CD4-positive, alpha-beta T cell (primary cell): ENCODE data around the gene SOWAHC. TPM values are rescaled to one million over a fixed set of nuclear protein-coding genes. Genes with fewer than 3 reads are reported as not detected.

Source experiments
- ATAC-seq: fragments of 200-7000 bp; cut with Tn5 transposase; one replicate; pipeline ENCODE4 v1.10.0; 2022; ENCODE audit warnings: mild to moderate bottlenecking; ENCODE audit not compliant: poor library complexity
- CTCF ChIA-PET: fragments of 350-600 bp; sonication (Branson Sonifier 250); formaldehyde crosslinking; loops from one replicate; lab custom pipeline; 2021; ENCODE audit warnings: antibody characterized with exemption, inconsistent platforms; lab: Charles Lee
- POLR2A ChIA-PET: fragments of 350-600 bp; sonication (Branson Sonifier 250); formaldehyde crosslinking; loops from one replicate; lab custom pipeline; 2021; ENCODE audit warnings: antibody characterized with exemption, inconsistent platforms; lab: Charles Lee
- DNase-seq, 14 experiments: peaks; one replicate each; pipeline ENCODE4 v3.0.0-alpha.2; 2013 to 2020; ENCODE audit warnings: mixed read lengths in 2 of 14
- H3K27ac ChIP-seq, 2 donors: one replicate each; pipeline versions ENCODE4 v1.5.1 to v1.7.0; 2013; ENCODE audit warnings: low read length in 2 of 2, low read depth in 1 of 2, mild to moderate bottlenecking in 1 of 2
- H3K27me3 ChIP-seq, 2 experiments: 1 replicate in 1 of 2; 2 replicates in 1 of 2; pipeline versions ENCODE4 v1.6.1 to v1.7.0; 2013; ENCODE audit warnings: low read length in 2 of 2, control low read depth in 1 of 2, mild to moderate bottlenecking in 1 of 2, moderate library complexity in 1 of 2; ENCODE audit not compliant: insufficient read depth in 2 of 2, control insufficient read depth in 1 of 2
- H3K36me3 ChIP-seq: one replicate; pipeline ENCODE4 v1.6.1; 2013; ENCODE audit warnings: low read length, control low read depth; ENCODE audit not compliant: insufficient read depth
- H3K4me1 ChIP-seq: one replicate; pipeline ENCODE4 v1.6.1; 2013; ENCODE audit warnings: low read length, control low read depth; ENCODE audit not compliant: insufficient read depth
- H3K4me3 ChIP-seq: one replicate; pipeline ENCODE4 v1.5.1; 2013; ENCODE audit warnings: mild to moderate bottlenecking, low read length, moderate library complexity
- H3K9me3 ChIP-seq, 2 experiments: 1 replicate in 1 of 2; 2 replicates in 1 of 2; pipeline versions ENCODE4 v1.6.1 to v1.7.0; 2013; ENCODE audit warnings: low read length in 2 of 2, mild to moderate bottlenecking in 2 of 2, control low read depth in 1 of 2, moderate library complexity in 1 of 2; ENCODE audit not compliant: control insufficient read depth in 1 of 2, insufficient read depth in 1 of 2
- H3K27ac Mint-ChIP-seq: one replicate; pipeline ENCODE4 v1.8.0; 2020; ENCODE audit warnings: mixed read lengths
- H3K27me3 Mint-ChIP-seq: one replicate; pipeline ENCODE4 v1.8.0; 2021; ENCODE audit warnings: mixed read lengths
- H3K36me3 Mint-ChIP-seq: one replicate; pipeline ENCODE4 v1.8.0; 2021; ENCODE audit warnings: low read depth, mixed read lengths
- H3K4me1 Mint-ChIP-seq: one replicate; pipeline ENCODE4 v1.8.0; 2021; ENCODE audit warnings: low read depth, mixed read lengths
- H3K4me3 Mint-ChIP-seq: one replicate; pipeline ENCODE4 v1.8.0; 2020; ENCODE audit warnings: mild to moderate bottlenecking, mixed read lengths
- H3K9me3 Mint-ChIP-seq: one replicate; pipeline ENCODE4 v1.8.0; 2020; ENCODE audit warnings: mixed read lengths
- intact Hi-C, 2 experiments: fragments of 100-400 bp; cut with DNase I in 1 of 2; cut with micrococcal nuclease in 1 of 2; formaldehyde crosslinking; loops; one replicate each; pipeline versions ENCODE4 v1.15.1 to v1.9.0; 2023 to 2025; cut with DNase I, micrococcal nuclease
- total RNA-seq, 174 experiments: library from RNA in 2 of 174; stranded (reverse) in 2 of 174; gene quantifications; one replicate each; pipeline ENCODE4 v1.2.3 and lab custom pipeline; 2021 to 2026
- TF ChIP-seq, protein P1 (sequence below): fragments of 200-600 bp; IDR thresholded peaks from one replicate; pipeline ENCODE4 v1.8.0; 2022; ENCODE audit warnings: antibody characterized with exemption, mild to moderate bottlenecking

Gene SOWAHC
- total RNA-seq, 2 experiments from 2014 or later: 1.3 to 1.6 TPM

DNA sequence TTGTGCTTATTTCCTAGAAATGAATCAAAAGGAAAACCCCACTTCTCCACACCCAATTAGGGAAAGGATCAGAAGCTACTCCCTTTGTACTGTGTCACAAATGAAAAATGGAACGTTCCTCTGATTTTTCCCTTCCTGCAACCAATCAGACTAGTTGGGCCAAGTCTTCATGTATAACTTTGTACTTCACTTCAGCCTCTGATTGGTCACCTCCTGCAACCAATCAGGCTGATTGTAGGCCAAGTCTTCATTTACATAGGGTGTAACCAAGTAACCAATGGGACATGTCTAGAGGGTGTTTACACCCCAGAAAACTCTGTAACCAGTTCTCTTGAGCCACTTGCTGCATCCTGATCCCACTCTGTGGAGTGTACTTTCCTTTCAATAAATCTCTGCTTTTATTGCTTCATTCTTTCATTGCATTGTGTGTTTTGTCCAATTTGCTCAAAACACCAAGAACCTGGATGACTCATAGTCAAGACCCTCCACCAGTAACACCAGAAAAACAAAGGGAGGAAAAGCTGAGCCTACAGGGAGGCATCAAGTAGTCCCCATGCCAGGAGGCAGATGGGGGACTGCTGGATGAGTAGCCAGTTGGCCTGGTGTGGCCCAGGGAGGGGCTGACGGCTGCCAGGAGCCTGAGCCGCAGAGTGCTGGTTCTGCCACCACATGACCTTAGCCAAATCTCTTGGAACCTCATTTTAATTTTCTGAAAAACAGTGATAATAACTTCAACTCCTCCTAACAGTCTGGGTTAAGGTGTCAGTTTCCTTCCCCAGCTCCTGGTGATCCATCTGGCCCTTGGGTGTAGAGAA is 46.1 kb downstream of the SOWAHC start:
- no peak overlapping the region for H3K4me3 Mint-ChIP-seq
- H3K27me3 Mint-ChIP-seq: peaks cover 9% of the 10 kb centered on the region
- TF ChIP-seq, protein P1, sequence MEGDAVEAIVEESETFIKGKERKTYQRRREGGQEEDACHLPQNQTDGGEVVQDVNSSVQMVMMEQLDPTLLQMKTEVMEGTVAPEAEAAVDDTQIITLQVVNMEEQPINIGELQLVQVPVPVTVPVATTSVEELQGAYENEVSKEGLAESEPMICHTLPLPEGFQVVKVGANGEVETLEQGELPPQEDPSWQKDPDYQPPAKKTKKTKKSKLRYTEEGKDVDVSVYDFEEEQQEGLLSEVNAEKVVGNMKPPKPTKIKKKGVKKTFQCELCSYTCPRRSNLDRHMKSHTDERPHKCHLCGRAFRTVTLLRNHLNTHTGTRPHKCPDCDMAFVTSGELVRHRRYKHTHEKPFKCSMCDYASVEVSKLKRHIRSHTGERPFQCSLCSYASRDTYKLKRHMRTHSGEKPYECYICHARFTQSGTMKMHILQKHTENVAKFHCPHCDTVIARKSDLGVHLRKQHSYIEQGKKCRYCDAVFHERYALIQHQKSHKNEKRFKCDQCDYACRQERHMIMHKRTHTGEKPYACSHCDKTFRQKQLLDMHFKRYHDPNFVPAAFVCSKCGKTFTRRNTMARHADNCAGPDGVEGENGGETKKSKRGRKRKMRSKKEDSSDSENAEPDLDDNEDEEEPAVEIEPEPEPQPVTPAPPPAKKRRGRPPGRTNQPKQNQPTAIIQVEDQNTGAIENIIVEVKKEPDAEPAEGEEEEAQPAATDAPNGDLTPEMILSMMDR: no peak
- Histone ChIP-seq H3K27me3 (peaks cover 0 to 4% of the 10 kb centered on the region in 2 experiments), H3K9me3 (peaks cover 0 to 5% of the 10 kb centered on the region in 2 experiments), H3K36me3 (no peaks in the 10 kb centered on the region), H3K4me1 (no peaks in the 10 kb centered on the region), H3K4me3 (no peak overlapping the region), H3K27ac (no peak overlapping the region)
- H3K27ac Mint-ChIP-seq: no peak overlapping the region
- ATAC-seq (no peak), DNase-seq (no peak)
- H3K9me3 Mint-ChIP-seq: no peaks in the 10 kb centered on the region
- no peaks in the 10 kb centered on the region for H3K36me3 Mint-ChIP-seq
- H3K4me1 Mint-ChIP-seq: no peaks in the 10 kb centered on the region
- intact Hi-C loops: no loop called here
- POLR2A ChIA-PET: no interaction called here
- CTCF ChIA-PET: no interaction called here

DNA sequence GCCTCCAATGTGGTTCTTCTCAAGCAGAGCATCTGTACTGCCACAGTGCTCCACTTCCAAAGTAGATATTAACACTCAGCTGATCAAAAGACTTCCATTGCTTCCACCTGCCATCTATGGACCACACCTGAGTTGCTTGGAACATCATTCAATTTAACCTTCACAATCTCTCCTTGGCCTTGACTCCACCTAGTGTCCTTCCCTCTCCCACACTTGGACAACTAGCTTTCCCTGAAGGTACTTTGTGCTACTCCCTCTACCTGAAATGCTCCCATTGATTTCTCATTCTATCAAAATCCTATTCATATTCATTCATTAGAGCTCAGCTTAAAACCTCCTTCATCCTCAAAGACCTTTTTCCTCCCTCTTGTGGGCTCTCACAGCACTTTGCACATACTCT is 48.7 kb downstream of the SOWAHC start:
- intact Hi-C loops: no loop called here
- peaks cover 11% of the 10 kb centered on the region for H3K27me3 Mint-ChIP-seq
- CTCF ChIA-PET: no interaction called here
- ATAC-seq (no peak), DNase-seq (no peak)
- H3K4me3 Mint-ChIP-seq: no peak overlapping the region
- no peaks in the 10 kb centered on the region for H3K4me1 Mint-ChIP-seq
- H3K9me3 ChIP-seq: peaks cover 0 to 5% of the 10 kb centered on the region in 2 experiments
- no peaks in the 10 kb centered on the region for H3K4me1 ChIP-seq
- POLR2A ChIA-PET: no interaction called here
- H3K36me3 Mint-ChIP-seq: no peaks in the 10 kb centered on the region
- no peak overlapping the region for H3K4me3 ChIP-seq
- no peaks in the 10 kb centered on the region for H3K9me3 Mint-ChIP-seq
- no peak overlapping the region for H3K27ac Mint-ChIP-seq
- H3K27me3 ChIP-seq: peaks cover 0 to 4% of the 10 kb centered on the region in 2 experiments
- H3K27ac ChIP-seq: no peak overlapping the region
- TF ChIP-seq, protein P1: no peak
- no peaks in the 10 kb centered on the region for H3K36me3 ChIP-seq

DNA sequence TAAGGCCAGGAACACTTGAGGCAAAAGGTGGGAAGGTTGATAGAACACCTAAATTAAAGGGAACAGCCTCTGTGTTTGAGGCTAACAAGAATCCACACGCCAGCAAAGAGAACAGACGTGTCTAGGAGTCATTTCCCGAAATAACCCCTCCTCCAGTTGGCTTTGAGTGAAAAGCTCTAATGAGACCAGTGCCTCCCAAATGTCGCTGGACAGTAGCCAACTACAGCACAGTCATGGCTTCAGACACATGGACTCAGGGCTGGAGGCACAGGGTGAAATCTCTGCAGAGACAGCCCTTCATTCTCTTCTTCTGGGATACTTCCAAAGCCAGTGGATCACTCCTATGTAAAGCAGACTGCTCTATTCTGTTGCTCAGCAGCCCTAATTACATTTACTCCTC is 49.6 kb downstream of the SOWAHC start:
- no peaks in the 10 kb centered on the region for H3K4me1 Mint-ChIP-seq
- no peaks in the 10 kb centered on the region for H3K4me1 ChIP-seq
- no peak for ATAC-seq
- no peaks in the 10 kb centered on the region for H3K9me3 Mint-ChIP-seq
- no peak for DNase-seq
- no peak overlapping the region for H3K27ac Mint-ChIP-seq
- H3K27me3 ChIP-seq: peaks cover 0 to 4% of the 10 kb centered on the region in 2 experiments
- no peak overlapping the region for H3K4me3 Mint-ChIP-seq
- H3K4me3 ChIP-seq: no peak overlapping the region
- H3K27ac ChIP-seq: no peak overlapping the region
- peaks cover 12% of the 10 kb centered on the region for H3K27me3 Mint-ChIP-seq
- no peaks in the 10 kb centered on the region for H3K36me3 ChIP-seq
- POLR2A ChIA-PET: no interaction called here
- no peaks in the 10 kb centered on the region for H3K36me3 Mint-ChIP-seq
- intact Hi-C loops: no loop called here
- H3K9me3 ChIP-seq: peaks cover 0 to 5% of the 10 kb centered on the region in 2 experiments
- TF ChIP-seq, protein P1: no peak
- CTCF ChIA-PET: no interaction called here
